SU-DHL-6 (cell line): ENCODE results near the gene EHBP1.

Experiments used
- H2AFZ ChIP-seq: fragments of 200-600 bp; sonication (generic); 2 replicates; pipeline ENCODE4 v1.6.1; 2014; ENCODE audit warnings: low read depth, mild to moderate bottlenecking, moderate library complexity, mixed read lengths, antibody characterized with exemption, low read length; ENCODE audit not compliant: severe bottlenecking
- H3F3A ChIP-seq: fragments of 200-600 bp; shearing (Covaris generic); 2 replicates; pipeline ENCODE4 v1.6.0; 2016; ENCODE audit warnings: antibody characterized with exemption, mild to moderate bottlenecking; ENCODE audit not compliant: insufficient read depth
- H3K27ac ChIP-seq: fragments of 200-600 bp; sonication (generic); 2 replicates; pipeline ENCODE4 v1.5.1; 2016; ENCODE audit warnings: low read depth, mild to moderate bottlenecking, low read length, moderate library complexity, mixed read lengths
- H3K27me3 ChIP-seq: fragments of 200-600 bp; sonication (generic), shearing (Covaris generic); 2 replicates; pipeline ENCODE4 v1.6.0; 2014; ENCODE audit warnings: mild to moderate bottlenecking, low read length
- H3K36me3 ChIP-seq: fragments of 200-600 bp; sonication (generic); 2 replicates; pipeline ENCODE4 v1.6.1; 2014; ENCODE audit warnings: mild to moderate bottlenecking, low read length, mixed read lengths
- H3K4me2 ChIP-seq: fragments of 300-600, 200-600 bp; shearing (Covaris generic), sonication (generic); 2 replicates; pipeline ENCODE4 v1.6.0; 2014; ENCODE audit warnings: low read length, low read depth, mild to moderate bottlenecking; ENCODE audit not compliant: poor library complexity, severe bottlenecking
- H3K4me3 ChIP-seq: fragments of 200-600 bp; sonication (generic); 2 replicates; pipeline ENCODE4 v1.5.1; 2014; ENCODE audit warnings: antibody characterized with exemption, low read length, mild to moderate bottlenecking, mixed read lengths; ENCODE audit not compliant: insufficient read depth, poor library complexity, severe bottlenecking
- H3K79me2 ChIP-seq: fragments of 200-600 bp; sonication (generic); 2 replicates; pipeline ENCODE4 v1.6.1; 2014; ENCODE audit warnings: mild to moderate bottlenecking, low read length, moderate library complexity; ENCODE audit not compliant: insufficient read depth
- H3K9ac ChIP-seq: fragments of 200-600 bp; sonication (generic); 2 replicates; pipeline ENCODE4 v1.7.0; 2014; ENCODE audit warnings: mild to moderate bottlenecking, low read length
- H3K9me2 ChIP-seq: fragments of 200-600 bp; sonication (generic); replicated peaks from 2 replicates; pipeline ENCODE4 v1.6.1; 2014; ENCODE audit warnings: low read length; ENCODE audit not compliant: insufficient read depth
- H3K9me3 ChIP-seq: fragments of 200-600 bp; sonication (generic); 2 replicates; pipeline ENCODE4 v1.6.1; 2014; ENCODE audit warnings: low read length, mixed read lengths; ENCODE audit not compliant: insufficient read depth
- H4K20me1 ChIP-seq: fragments of 200-600 bp; sonication (generic); 2 replicates; pipeline ENCODE4 v1.6.1; 2014; ENCODE audit warnings: low read depth, mild to moderate bottlenecking, antibody characterized with exemption, low read length, moderate library complexity, mixed read lengths
- EZH2phosphoT487 ChIP-seq: fragments of 200-600 bp; sonication (generic), shearing (Covaris generic); conservative IDR thresholded peaks from 2 replicates; pipeline ENCODE4 v1.6.1; 2018; ENCODE audit warnings: mild to moderate bottlenecking, antibody characterized with exemption, low read length, moderate library complexity, mixed read lengths
- TF ChIP-seq, protein P1 (sequence below): fragments of 200-600 bp; sonication (generic); IDR thresholded peaks from one replicate; pipeline ENCODE4 v1.5.1; 2017; ENCODE audit warnings: antibody characterized with exemption, mild to moderate bottlenecking, low read length, moderate library complexity; ENCODE audit not compliant: insufficient read depth, poor library complexity, severe bottlenecking

Gene EHBP1

DNA sequence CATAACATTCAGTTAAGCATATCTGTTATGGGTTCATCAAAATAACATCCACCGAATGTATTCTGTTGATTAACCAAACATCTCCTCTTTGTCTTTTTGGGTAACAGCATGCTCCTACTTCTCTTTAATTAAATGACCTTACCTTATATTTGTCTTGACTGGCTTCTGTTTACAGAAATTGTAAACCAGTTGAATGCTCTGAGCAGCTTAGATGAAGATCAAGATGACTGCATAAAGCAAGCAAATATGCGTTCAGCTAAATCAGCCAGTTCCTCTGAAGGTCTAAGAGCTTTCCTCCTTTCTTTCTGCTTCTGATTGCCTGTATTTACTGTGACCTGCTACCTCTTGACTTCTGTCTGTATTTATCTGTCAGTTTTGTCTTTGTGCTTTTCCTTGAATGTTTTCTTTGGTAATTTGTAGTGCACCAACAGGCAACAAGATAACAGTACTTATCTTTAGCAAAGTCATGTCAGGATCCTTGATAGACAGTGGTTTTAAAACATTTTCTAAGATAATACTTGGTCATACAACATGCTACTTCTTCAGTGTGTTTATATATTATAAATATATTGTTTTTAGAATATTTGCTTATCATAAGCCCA is 152.8 kb downstream of the EHBP1 start:
- Histone ChIP-seq H4K20me1 (no peaks in the 10 kb centered on the region), H3K4me3 (no peak overlapping the region), H2AFZ (no peak overlapping the region), H3K4me2 (no peak overlapping the region), H3K9me3 (no peaks in the 10 kb centered on the region), H3K79me2 (no peaks in the 10 kb centered on the region), H3F3A (no peaks in the 10 kb centered on the region), H3K9me2 (no peaks in the 10 kb centered on the region), H3K9ac (no peak overlapping the region), H3K27ac (no peak overlapping the region), H3K36me3 (no peaks in the 10 kb centered on the region), H3K27me3 (no peaks in the 10 kb centered on the region)
- no peak for TF ChIP-seq EZH2phosphoT487
- TF ChIP-seq, protein P1, sequence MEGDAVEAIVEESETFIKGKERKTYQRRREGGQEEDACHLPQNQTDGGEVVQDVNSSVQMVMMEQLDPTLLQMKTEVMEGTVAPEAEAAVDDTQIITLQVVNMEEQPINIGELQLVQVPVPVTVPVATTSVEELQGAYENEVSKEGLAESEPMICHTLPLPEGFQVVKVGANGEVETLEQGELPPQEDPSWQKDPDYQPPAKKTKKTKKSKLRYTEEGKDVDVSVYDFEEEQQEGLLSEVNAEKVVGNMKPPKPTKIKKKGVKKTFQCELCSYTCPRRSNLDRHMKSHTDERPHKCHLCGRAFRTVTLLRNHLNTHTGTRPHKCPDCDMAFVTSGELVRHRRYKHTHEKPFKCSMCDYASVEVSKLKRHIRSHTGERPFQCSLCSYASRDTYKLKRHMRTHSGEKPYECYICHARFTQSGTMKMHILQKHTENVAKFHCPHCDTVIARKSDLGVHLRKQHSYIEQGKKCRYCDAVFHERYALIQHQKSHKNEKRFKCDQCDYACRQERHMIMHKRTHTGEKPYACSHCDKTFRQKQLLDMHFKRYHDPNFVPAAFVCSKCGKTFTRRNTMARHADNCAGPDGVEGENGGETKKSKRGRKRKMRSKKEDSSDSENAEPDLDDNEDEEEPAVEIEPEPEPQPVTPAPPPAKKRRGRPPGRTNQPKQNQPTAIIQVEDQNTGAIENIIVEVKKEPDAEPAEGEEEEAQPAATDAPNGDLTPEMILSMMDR = no peak

DNA sequence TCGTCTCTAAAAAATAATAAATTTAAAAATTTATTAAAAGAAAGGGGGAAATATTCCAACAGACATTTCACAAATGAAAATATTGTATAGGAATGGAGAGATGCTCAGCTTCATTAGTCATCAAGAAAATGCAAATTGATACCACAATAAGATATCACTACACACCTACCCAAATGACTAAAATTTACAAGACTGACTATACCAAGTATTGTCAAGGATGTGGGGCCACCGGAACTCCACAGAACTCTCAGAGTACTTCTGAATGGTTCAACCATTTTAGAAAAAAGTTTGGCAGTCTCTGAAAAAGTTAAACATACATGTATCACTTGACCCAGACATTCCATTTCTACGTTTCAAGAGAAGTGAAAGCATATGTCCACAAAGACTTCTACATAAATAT is 163.4 kb downstream of the EHBP1 start:
- TF ChIP-seq EZH2phosphoT487 = no peak
- TF ChIP-seq, protein P1 = no peak
- H3K4me2 ChIP-seq = no peak overlapping the region
- no peak overlapping the region for H3K4me3 ChIP-seq
- peaks cover 15% of the 10 kb centered on the region for H3K36me3 ChIP-seq
- no peak overlapping the region for H3K9ac ChIP-seq
- no peaks in the 10 kb centered on the region for H3K9me2 ChIP-seq
- H2AFZ ChIP-seq = no peak overlapping the region
- no peaks in the 10 kb centered on the region for H3K79me2 ChIP-seq
- no peaks in the 10 kb centered on the region for H3K27me3 ChIP-seq
- no peak overlapping the region for H3K27ac ChIP-seq
- H4K20me1 ChIP-seq = no peaks in the 10 kb centered on the region
- no peaks in the 10 kb centered on the region for H3F3A ChIP-seq
- peaks cover 7% of the 10 kb centered on the region; the same call in 1 of the 2 replicates for H3K9me3 ChIP-seq

DNA sequence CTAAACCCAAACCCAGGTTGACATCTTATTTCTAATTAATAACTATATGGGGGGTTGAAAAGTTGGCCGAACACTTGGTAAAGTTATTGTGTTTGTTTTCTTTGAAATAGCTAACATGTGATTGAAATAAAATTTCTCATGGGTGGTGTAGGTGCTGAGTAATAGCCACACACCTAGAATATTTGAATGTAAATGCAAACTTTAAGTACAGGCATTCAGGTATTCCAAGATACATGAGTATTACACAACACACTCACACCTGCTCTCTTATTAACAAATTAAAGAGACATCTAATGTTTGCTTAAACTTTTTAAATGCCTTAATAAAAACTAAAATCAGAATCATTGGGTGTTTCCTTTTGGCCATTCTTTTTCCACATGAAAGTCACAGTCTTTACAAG is 165.5 kb downstream of the EHBP1 start:
- Histone ChIP-seq H4K20me1 (no peaks in the 10 kb centered on the region), H3K36me3 (peaks cover 18% of the 10 kb centered on the region), H3K79me2 (no peaks in the 10 kb centered on the region), H3K9me2 (no peaks in the 10 kb centered on the region), H3K4me3 (no peak overlapping the region), H3K9ac (no peak overlapping the region), H3K4me2 (no peak overlapping the region), H3K27me3 (no peaks in the 10 kb centered on the region), H3K27ac (no peak overlapping the region), H3F3A (no peaks in the 10 kb centered on the region), H3K9me3 (peaks cover 7% of the 10 kb centered on the region; the same call in 1 of the 2 replicates), H2AFZ (no peak overlapping the region)
- no peak for TF ChIP-seq EZH2phosphoT487
- TF ChIP-seq, protein P1 = no peak
